Naive thymus-derived CD8-positive, alpha-beta T cell (primary cell): Measurements from ENCODE around the gene UROS. TPM values are rescaled to one million over a fixed set of nuclear protein-coding genes. Genes with fewer than 3 reads are reported as not detected.
A peak's percentile ranks its signal among the peaks of the same experiment; 100 is the strongest.

Experiments used
- ATAC-seq, 2 donors: fragments of 150-1000 bp; cut with Tn5 transposase in 1 of 2; sonication (Bioruptor Pico), chemical (Tn5 transposase) in 1 of 2; 1 replicate in 1 of 2; 2 replicates in 1 of 2; pipeline ENCODE4 v1.10.0; 2021; ENCODE audit warnings: mild to moderate bottlenecking in 2 of 2, moderate library complexity in 2 of 2
- POLR2A ChIA-PET: fragments of 350-600 bp; sonication (Branson Sonifier 250); formaldehyde crosslinking; loops from one replicate; lab custom pipeline; 2021; ENCODE audit warnings: antibody characterized with exemption; lab: Charles Lee
- DNase-seq, 10 donors: peaks; one replicate each; pipeline versions ENCODE4 v3.0.0 to v3.0.0-alpha.2; 2020 to 2022
- H3K27ac Mint-ChIP-seq, 10 donors: one replicate each; pipeline ENCODE4 v1.8.0; 2020 to 2022; ENCODE audit warnings: mild to moderate bottlenecking in 10 of 10, mixed read lengths in 10 of 10, moderate library complexity in 4 of 10, inconsistent platforms in 1 of 10
- H3K27me3 Mint-ChIP-seq, 5 donors: one replicate each; pipeline ENCODE4 v1.8.0; 2021 to 2022; ENCODE audit warnings: mixed read lengths in 5 of 5
- H3K36me3 Mint-ChIP-seq, 3 donors: one replicate each; pipeline ENCODE4 v1.8.0; 2020 to 2022; ENCODE audit warnings: mixed read lengths in 3 of 3, mild to moderate bottlenecking in 2 of 3, inconsistent platforms in 1 of 3
- H3K4me1 Mint-ChIP-seq, 4 donors: one replicate each; pipeline ENCODE4 v1.8.0; 2021 to 2022; ENCODE audit warnings: mixed read lengths in 4 of 4
- H3K4me3 Mint-ChIP-seq, 10 donors: one replicate each; pipeline ENCODE4 v1.8.0; 2020 to 2022; ENCODE audit warnings: mild to moderate bottlenecking in 10 of 10, mixed read lengths in 10 of 10, moderate library complexity in 6 of 10, inconsistent platforms in 1 of 10
- H3K9me3 Mint-ChIP-seq, 9 donors: one replicate each; pipeline ENCODE4 v1.8.0; 2020 to 2022; ENCODE audit warnings: mixed read lengths in 9 of 9, mild to moderate bottlenecking in 3 of 9, inconsistent platforms in 1 of 9, moderate library complexity in 1 of 9
- polyA plus RNA-seq, 3 donors: library from polyadenylated mRNA; unstranded; fragments of 300-500 nt; fragmentation: Illumina TruSeq; gene quantifications; one replicate each; pipeline ENCODE4 v1.2.3, GENCODE V29; 2021
- total RNA-seq, 8 experiments: library from RNA in 2 of 8; stranded (reverse) in 2 of 8; gene quantifications; one replicate each; pipeline ENCODE4 v1.2.3 and lab custom pipeline; 2021 to 2026

Gene UROS
- total and polyA plus RNA-seq, 5 experiments from 2014 or later = 37.8 to 71.8 (median 62.2) TPM

DNA sequence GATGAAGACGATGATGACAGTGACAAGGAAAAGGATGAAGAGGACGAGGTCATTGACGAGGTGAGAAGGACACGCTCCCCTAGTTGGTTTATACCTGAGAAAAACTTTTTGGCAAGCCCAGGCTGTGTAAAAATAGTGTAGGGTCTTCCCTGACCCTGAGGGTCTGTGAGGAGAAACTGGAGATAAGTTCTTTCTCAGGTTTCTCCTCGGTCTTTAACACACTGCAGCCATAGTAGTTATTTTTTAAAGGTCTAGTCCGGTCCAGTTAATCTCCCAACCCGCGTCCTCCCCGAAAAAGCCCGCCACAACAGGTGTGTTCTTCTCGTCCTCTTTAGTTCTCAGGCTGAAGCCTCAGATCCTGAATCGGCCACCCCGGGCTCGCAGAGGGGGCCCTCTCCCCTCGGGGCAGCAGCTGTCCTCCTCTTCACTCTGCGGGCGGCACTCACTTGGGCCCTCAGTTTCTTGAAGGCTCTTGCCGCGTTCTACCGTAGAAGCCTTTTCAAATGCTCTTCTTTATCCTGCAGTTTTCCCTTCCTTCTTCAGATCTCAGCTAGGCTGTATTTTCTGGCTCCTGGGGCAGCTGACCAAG, 699 bp upstream of the UROS start:
- H3K9me3 Mint-ChIP-seq = no peaks in the 10 kb centered on the region
- H3K36me3 Mint-ChIP-seq = peaks cover 0 to 28% (median 7%) of the 10 kb centered on the region in 3 donors
- ATAC-seq (peak; percentile 1 to 3), DNase-seq (peak in 2 of 10 donors; percentile 7 to 10)
- POLR2A ChIA-PET = interaction anchor here (0.6 to 3.1 kb wide), 9 partner anchors 17 to 105 kb away, joined by 3 to 39 read pairs (median 3); partner anchors contain the start of gene EDRF1
- H3K4me1 Mint-ChIP-seq = peaks cover 8 to 23% (median 20%) of the 10 kb centered on the region in 4 donors
- H3K27me3 Mint-ChIP-seq = no peaks in the 10 kb centered on the region
- H3K27ac Mint-ChIP-seq = no peak overlapping the region
- no peak overlapping the region for H3K4me3 Mint-ChIP-seq

DNA sequence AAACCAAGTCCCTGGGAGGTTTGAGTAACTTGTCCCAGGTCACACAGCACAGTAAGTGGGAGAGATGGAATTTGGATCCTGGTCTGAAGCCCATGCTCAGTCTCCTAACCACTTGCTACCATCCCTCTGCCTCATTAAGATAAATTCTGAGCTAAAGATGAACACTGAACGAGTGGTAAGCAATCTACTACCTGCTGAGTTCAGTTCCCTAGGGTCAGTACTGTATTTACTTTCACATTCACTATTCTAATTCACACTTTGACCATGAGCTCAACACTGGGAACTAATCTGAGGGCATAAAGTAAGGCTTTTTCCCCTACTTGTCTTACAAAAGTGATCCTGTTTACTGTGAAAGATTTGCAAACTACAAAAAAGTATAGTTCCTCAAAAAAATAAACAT, 2.4 kb downstream of the UROS start:
- H3K4me1 Mint-ChIP-seq = peaks cover 2 to 24% (median 16%) of the 10 kb centered on the region in 4 donors
- peak overlapping the region in 6 of 10 donors; percentile 10 to 85 (median 42) for H3K27ac Mint-ChIP-seq
- H3K9me3 Mint-ChIP-seq = no peaks in the 10 kb centered on the region
- POLR2A ChIA-PET = no interaction called here
- peaks cover 0 to 3% (median 2%) of the 10 kb centered on the region in 3 donors for H3K36me3 Mint-ChIP-seq
- H3K27me3 Mint-ChIP-seq = no peaks in the 10 kb centered on the region
- ATAC-seq (no peak), DNase-seq (no peak)
- H3K4me3 Mint-ChIP-seq = peak overlapping the region in 3 of 10 donors; percentile 28 to 87 (median 77)

DNA sequence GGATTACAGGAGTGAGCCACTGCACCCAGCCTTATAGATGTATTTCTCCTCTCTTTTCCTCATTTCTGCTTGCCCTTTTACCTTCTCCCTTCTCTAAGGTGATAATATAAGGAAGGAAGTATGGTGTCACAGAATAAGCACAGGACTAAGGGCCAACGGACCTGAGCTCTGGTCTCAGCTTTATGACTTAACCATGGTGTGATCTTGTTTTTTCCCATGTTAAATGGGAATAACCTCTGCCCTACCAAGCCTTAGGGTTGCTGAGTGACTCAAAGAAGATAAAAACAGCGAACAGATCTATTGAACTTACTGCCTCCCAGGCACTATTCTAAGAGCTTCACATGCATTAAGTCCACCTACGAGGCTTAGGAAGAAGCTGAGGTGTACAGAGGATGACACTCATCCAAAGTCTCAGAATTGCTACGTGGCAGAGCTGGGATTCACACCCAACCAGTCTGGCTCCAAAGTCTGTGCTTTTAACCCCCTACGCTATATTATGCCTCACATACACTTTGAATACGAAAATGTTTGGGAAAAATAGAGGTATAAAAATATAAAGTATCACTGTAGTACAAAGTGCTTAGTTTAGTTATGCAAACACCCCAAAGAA, 5.6 kb downstream of the UROS start:
- no peak overlapping the region for H3K4me3 Mint-ChIP-seq
- H3K4me1 Mint-ChIP-seq = peaks cover 2 to 24% (median 19%) of the 10 kb centered on the region in 4 donors
- no peaks in the 10 kb centered on the region for H3K27me3 Mint-ChIP-seq
- no peaks in the 10 kb centered on the region for H3K9me3 Mint-ChIP-seq
- no peak overlapping the region for H3K27ac Mint-ChIP-seq
- DNase-seq = no peak
- peaks cover 0 to 32% (median 21%) of the 10 kb centered on the region in 3 donors for H3K36me3 Mint-ChIP-seq
- POLR2A ChIA-PET = interaction anchor here (0.6 kb wide), 1 partner anchor 96 kb away, joined by 3 read pairs; no protein-coding TSS in a partner anchor
- ATAC-seq = no peak

DNA sequence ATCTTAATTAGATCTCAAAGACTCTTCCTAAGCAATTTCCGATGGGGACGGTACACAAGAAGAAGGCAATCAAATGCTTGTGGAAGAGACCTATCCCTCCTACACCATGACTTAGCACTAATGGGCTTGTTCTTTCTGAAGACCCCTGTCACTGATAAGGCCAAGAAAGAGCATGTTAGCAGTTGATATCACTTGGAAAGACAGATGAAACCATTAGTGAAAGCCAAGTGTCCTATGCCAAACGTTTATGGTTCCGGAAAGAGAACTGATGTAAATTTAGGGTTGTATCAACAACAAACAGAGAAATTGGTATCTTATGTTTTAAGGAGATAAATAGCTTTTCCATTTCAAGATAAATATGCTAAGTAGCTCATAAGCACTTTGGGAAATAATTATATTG, 6.5 kb downstream of the UROS start:
- H3K9me3 Mint-ChIP-seq = no peaks in the 10 kb centered on the region
- ATAC-seq (no peak), DNase-seq (no peak)
- peak overlapping the region in 1 of 10 donors; percentile 15 for H3K27ac Mint-ChIP-seq
- H3K27me3 Mint-ChIP-seq = no peaks in the 10 kb centered on the region
- POLR2A ChIA-PET = interaction anchor here (0.6 kb wide), 1 partner anchor 95 kb away, joined by 3 read pairs; no protein-coding TSS in a partner anchor
- peaks cover 0 to 37% (median 23%) of the 10 kb centered on the region in 3 donors for H3K36me3 Mint-ChIP-seq
- H3K4me1 Mint-ChIP-seq = peaks cover 2 to 18% (median 13%) of the 10 kb centered on the region in 4 donors
- no peak overlapping the region for H3K4me3 Mint-ChIP-seq

DNA sequence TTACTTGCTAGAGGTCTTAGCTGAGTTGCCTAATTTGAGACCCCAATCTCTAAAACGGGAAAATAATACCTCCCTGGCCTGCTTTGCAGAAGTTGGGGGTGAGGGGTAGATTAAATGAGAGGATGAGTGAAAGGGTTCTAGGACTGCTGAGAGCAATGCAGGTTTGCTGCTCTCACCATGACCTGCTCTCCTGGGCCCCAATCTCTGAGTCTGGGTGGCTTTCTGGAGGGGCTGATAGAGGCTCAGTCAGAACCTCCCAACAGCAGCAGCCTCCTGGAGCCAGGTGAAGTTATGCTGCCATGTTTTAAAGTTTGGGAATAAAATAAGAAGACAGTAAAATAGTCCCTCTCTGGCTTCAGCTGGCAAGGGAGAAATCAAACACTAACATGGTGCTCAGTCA, 7.3 kb downstream of the UROS start:
- H3K9me3 Mint-ChIP-seq = no peaks in the 10 kb centered on the region
- no peak overlapping the region for H3K4me3 Mint-ChIP-seq
- ATAC-seq (no peak), DNase-seq (no peak)
- peaks cover 2 to 13% (median 11%) of the 10 kb centered on the region in 4 donors for H3K4me1 Mint-ChIP-seq
- H3K27me3 Mint-ChIP-seq = no peaks in the 10 kb centered on the region
- H3K36me3 Mint-ChIP-seq = peaks cover 2 to 45% (median 23%) of the 10 kb centered on the region in 3 donors
- POLR2A ChIA-PET = no interaction called here
- peak overlapping the region in 1 of 10 donors; percentile 25 for H3K27ac Mint-ChIP-seq

DNA sequence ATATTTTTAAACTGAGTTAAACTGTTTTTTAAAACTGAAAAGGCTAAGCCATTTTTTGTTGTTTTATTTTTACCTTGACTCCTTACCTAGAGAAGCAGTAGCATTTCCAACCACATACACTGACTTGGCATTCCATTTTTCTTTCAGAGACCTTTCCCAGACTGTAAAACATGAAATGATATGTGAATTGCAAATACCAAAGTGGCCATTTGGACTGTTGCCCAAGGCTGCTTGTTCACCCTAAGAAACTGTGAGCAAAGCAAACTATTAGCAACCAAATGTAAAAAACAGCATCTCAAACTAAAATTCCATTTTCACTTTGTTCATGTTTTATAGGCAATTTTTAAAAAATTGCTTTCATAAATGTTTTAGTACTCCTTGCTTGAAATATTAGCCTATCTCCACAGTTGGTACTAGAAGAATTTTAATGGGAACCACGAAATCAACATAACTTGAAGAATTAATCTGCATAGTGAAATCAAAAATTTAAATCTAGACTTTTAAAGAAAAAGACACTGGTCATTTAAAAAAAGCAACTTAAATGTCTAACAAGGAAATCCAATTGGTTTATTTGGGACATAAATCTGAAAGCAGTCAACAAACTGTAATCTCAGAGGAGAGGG, 10.8 kb downstream of the UROS start:
- Mint-ChIP-seq H3K4me3 (no peak overlapping the region), H3K9me3 (no peaks in the 10 kb centered on the region), H3K36me3 (peaks cover 4 to 62% (median 38%) of the 10 kb centered on the region in 3 donors), H3K27ac (no peak overlapping the region), H3K27me3 (no peaks in the 10 kb centered on the region), H3K4me1 (peaks cover 0 to 12% (median 9%) of the 10 kb centered on the region in 4 donors)
- POLR2A ChIA-PET = no interaction called here
- DNase-seq (no peak), ATAC-seq (no peak)

DNA sequence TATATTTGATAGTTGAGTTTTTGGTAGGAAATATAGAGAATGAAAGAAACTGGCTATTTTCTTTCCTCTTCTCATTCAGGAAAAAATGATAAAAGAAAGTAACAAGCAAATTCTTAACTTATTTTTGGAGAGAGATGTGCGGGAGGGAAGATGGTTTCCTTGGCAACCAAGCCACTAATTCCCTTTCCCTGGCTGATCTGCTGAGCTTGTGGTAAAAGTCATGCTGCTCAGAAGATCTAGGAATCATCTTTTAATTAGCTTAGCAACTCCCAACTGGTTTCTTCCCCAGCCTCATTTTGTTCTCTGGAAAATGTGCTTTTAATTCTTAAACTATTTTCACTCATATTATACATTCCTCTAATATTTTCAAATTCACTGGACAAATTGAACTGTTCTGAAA, 11.8 kb downstream of the UROS start:
- Mint-ChIP-seq H3K36me3 (peaks cover 4 to 72% (median 38%) of the 10 kb centered on the region in 3 donors), H3K4me3 (no peak overlapping the region), H3K9me3 (no peaks in the 10 kb centered on the region), H3K27ac (no peak overlapping the region), H3K4me1 (peaks cover 0 to 7% (median 5%) of the 10 kb centered on the region in 4 donors), H3K27me3 (no peaks in the 10 kb centered on the region)
- POLR2A ChIA-PET = no interaction called here
- no peak for ATAC-seq
- no peak for DNase-seq

DNA sequence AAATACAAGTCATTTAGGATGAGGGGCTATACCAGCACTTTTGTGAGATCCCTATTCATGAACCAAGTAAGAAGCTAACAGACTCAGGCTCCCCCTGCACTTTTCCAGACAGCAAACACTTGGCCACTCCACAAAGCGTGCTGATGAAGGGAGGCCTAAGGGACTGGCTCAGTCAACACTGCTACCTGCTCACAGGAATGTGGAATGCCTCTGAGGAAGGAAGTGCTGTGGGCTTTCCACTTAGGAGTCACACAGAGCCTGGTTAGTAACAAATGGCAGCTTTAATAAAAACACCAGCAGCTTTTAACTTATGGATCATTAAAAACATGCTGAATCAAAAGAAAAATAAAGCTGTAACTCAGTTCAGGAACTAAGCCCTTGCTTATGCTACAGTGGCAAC, 15.0 kb downstream of the UROS start:
- no peak for DNase-seq
- Mint-ChIP-seq H3K9me3 (no peaks in the 10 kb centered on the region), H3K36me3 (peaks cover 4 to 60% (median 27%) of the 10 kb centered on the region in 3 donors), H3K4me3 (no peak overlapping the region), H3K27me3 (no peaks in the 10 kb centered on the region), H3K4me1 (peaks cover 0 to 5% (median 1%) of the 10 kb centered on the region in 4 donors), H3K27ac (no peak overlapping the region)
- ATAC-seq = no peak
- POLR2A ChIA-PET = no interaction called here

DNA sequence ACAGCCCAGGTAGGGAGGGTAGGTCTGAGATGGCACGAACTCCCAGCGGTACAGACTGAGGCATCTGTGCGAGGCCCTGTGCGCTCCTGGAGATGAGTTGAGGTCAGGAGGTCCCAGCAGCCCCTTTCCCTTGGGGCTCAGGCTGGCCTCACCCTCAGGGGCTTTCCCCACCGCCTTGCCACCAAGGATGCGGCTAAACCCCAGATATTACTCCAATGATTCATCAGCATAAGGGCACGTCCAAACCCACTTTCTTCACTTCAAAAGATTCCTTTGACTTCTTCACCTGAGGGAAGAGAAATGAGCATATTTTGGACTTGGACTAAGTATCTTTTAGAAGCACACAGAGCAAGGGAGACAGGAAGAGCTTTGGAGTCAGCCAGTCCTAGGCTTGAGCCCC, 20.3 kb downstream of the UROS start:
- no peaks in the 10 kb centered on the region for H3K27me3 Mint-ChIP-seq
- no peaks in the 10 kb centered on the region for H3K9me3 Mint-ChIP-seq
- peaks cover 0 to 62% (median 12%) of the 10 kb centered on the region in 3 donors for H3K36me3 Mint-ChIP-seq
- H3K4me1 Mint-ChIP-seq = peaks cover 0 to 1% (median 0%) of the 10 kb centered on the region in 4 donors
- POLR2A ChIA-PET = no interaction called here
- H3K4me3 Mint-ChIP-seq = no peak overlapping the region
- no peak overlapping the region for H3K27ac Mint-ChIP-seq
- ATAC-seq = no peak
- no peak for DNase-seq

DNA sequence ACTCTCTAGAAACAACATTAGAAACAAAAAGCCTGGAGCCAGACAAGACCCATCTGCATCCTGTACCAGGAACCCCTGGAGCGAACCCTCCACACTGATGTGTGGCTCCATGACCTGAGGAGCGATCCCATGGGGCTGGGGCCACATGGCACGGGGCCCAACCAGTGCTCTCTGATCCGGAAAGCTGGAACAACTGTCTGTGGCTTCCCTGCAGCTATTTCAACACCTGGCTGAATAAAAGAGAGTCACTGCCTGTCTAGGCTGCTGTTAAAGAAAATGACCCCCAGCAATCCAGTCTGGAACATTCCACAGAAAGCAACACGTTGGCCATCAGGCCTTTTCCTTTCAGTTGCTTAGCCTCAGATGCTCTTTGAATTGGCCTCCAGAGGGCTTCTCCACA, 20.9 kb downstream of the UROS start:
- Mint-ChIP-seq H3K9me3 (no peaks in the 10 kb centered on the region), H3K4me1 (no peaks in the 10 kb centered on the region), H3K36me3 (peaks cover 0 to 61% (median 11%) of the 10 kb centered on the region in 3 donors), H3K27me3 (no peaks in the 10 kb centered on the region), H3K4me3 (no peak overlapping the region), H3K27ac (no peak overlapping the region)
- ATAC-seq (no peak), DNase-seq (no peak)
- POLR2A ChIA-PET = no interaction called here

DNA sequence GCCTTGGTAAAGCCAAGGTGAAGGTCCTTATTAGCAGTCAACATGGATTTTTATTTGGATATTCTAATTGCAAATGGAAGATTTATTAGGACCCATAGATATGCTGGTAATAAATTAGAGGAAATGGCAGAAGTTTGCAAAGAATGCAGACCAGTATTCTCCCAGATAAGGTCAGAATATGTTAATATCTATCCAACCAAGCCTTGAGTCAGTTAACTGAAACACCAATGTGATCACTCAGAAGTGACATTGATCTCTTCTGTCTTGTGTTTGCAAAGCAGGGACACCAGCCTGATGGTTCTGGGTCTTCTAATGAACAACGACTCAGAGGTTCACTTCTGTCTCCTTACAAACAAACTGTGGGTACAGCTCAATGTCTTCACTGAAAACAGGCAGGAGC, 21.5 kb downstream of the UROS start:
- POLR2A ChIA-PET = no interaction called here
- H3K4me3 Mint-ChIP-seq = no peak overlapping the region
- DNase-seq (no peak), ATAC-seq (no peak)
- no peak overlapping the region for H3K27ac Mint-ChIP-seq
- H3K27me3 Mint-ChIP-seq = no peaks in the 10 kb centered on the region
- peaks cover 0 to 59% (median 11%) of the 10 kb centered on the region in 3 donors for H3K36me3 Mint-ChIP-seq
- H3K4me1 Mint-ChIP-seq = no peaks in the 10 kb centered on the region
- H3K9me3 Mint-ChIP-seq = no peaks in the 10 kb centered on the region

DNA sequence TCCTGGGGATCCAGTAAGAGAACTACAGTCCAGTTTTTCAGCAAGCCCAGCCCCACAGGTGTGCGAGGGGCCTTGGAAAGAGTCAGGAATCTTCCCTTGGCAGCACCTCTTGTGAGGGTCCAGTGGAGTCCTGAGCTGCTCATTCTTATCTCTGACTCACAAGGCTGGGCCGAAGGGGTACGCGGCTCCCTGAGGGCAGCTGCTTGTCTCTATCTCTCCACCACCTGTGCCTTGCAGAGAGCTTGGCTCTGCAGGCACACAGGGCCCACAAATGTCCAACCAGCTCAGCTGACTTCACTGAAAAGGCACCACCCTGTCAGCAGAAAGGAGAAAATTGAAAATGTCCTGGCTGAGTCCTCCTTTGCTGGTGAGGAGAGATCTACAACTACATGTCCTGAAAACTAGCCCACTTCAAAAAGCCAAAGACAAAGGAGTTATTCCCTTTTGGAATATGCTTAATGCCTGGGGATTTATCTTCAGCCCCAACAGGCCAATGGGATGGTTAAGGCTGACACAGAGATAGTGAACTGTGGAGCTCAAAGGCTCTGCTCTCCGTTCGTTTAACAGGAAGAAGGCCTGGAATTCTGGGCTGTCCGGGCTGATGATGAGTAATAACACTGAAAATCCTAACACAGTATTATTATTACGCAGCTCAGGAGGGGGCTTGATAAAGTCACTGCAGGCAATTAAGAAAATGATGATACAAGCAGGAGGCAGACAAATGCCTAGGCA, 23.4 kb downstream of the UROS start:
- Mint-ChIP-seq H3K4me1 (no peaks in the 10 kb centered on the region), H3K4me3 (no peak overlapping the region), H3K36me3 (peaks cover 0 to 55% (median 5%) of the 10 kb centered on the region in 3 donors), H3K27me3 (no peaks in the 10 kb centered on the region), H3K27ac (peak overlapping the region in 2 of 10 donors; percentile 15 to 43), H3K9me3 (no peaks in the 10 kb centered on the region)
- DNase-seq (no peak), ATAC-seq (no peak)
- POLR2A ChIA-PET = no interaction called here
